ENCODE measurements around the gene LYPD1. TPM values are rescaled to one million over a fixed set of nuclear protein-coding genes. Genes with fewer than 3 reads are reported as not detected.
"Not testable (repeated sequence)": the region's sequence is repeated elsewhere in the genome, so short reads cannot be mapped to it uniquely, and the experiment has no call there.

LYPD1 gene
- polyA plus RNA-seq, 2 of the 4 experiments (the other 2 are of a cell fraction): 3.6 to 12.0 TPM

GRCh38 chr2:132703396-132703795 lies 33.4 kb upstream of the LYPD1 start (continued):
- TF ChIP-seq, protein P1, sequence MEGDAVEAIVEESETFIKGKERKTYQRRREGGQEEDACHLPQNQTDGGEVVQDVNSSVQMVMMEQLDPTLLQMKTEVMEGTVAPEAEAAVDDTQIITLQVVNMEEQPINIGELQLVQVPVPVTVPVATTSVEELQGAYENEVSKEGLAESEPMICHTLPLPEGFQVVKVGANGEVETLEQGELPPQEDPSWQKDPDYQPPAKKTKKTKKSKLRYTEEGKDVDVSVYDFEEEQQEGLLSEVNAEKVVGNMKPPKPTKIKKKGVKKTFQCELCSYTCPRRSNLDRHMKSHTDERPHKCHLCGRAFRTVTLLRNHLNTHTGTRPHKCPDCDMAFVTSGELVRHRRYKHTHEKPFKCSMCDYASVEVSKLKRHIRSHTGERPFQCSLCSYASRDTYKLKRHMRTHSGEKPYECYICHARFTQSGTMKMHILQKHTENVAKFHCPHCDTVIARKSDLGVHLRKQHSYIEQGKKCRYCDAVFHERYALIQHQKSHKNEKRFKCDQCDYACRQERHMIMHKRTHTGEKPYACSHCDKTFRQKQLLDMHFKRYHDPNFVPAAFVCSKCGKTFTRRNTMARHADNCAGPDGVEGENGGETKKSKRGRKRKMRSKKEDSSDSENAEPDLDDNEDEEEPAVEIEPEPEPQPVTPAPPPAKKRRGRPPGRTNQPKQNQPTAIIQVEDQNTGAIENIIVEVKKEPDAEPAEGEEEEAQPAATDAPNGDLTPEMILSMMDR (IDR thresholded peaks at IDR 0.05): no peak
- TF ChIP-seq RNF2 (IDR thresholded peaks at IDR 0.05; ENCODE audit: borderline replicate concordance, low read depth) (no peak), NFE2L2 (conservative IDR thresholded peaks at IDR 0.05; ENCODE audit: low read length) (no peak), TFCP2L1 (CRISPR knock-in tag; IDR thresholded peaks at IDR 0.05) (no peak)

- DNase-seq (ENCODE audit: low read depth in 1 of 2, low spot score in 1 of 2) (no peak), FAIRE-seq (no peak), ATAC-seq (no peak)
- H3K4me1 ChIP-seq: no peaks in the 10 kb centered on the region
- CTCF ChIA-PET: no interaction called here
- H3K4me3 ChIP-seq: no peak overlapping the region
- POLR2A ChIA-PET: no interaction called here
- H3K9me3 ChIP-seq: no peaks in the 10 kb centered on the region
- no peak for TF ChIP-seq ZSCAN20 (CRISPR knock-in tag; IDR thresholded peaks at IDR 0.05)
- TF ChIP-seq, protein P2, sequence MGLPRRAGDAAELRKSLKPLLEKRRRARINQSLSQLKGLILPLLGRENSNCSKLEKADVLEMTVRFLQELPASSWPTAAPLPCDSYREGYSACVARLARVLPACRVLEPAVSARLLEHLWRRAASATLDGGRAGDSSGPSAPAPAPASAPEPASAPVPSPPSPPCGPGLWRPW (IDR thresholded peaks at IDR 0.05): no peak
- TF ChIP-seq ESRRA (IDR thresholded peaks at IDR 0.05; ENCODE audit: borderline replicate concordance, low read length): no peak
- TF ChIP-seq KDM5A (IDR thresholded peaks at IDR 0.05): no peak
- no peak for TF ChIP-seq HOXB13 (CRISPR knock-in tag; IDR thresholded peaks at IDR 0.05; ENCODE audit: low read depth)
- no peak for TF ChIP-seq POLR2AphosphoS2 (conservative IDR thresholded peaks at IDR 0.05; ENCODE audit: low read length)
- TF ChIP-seq, protein P3, sequence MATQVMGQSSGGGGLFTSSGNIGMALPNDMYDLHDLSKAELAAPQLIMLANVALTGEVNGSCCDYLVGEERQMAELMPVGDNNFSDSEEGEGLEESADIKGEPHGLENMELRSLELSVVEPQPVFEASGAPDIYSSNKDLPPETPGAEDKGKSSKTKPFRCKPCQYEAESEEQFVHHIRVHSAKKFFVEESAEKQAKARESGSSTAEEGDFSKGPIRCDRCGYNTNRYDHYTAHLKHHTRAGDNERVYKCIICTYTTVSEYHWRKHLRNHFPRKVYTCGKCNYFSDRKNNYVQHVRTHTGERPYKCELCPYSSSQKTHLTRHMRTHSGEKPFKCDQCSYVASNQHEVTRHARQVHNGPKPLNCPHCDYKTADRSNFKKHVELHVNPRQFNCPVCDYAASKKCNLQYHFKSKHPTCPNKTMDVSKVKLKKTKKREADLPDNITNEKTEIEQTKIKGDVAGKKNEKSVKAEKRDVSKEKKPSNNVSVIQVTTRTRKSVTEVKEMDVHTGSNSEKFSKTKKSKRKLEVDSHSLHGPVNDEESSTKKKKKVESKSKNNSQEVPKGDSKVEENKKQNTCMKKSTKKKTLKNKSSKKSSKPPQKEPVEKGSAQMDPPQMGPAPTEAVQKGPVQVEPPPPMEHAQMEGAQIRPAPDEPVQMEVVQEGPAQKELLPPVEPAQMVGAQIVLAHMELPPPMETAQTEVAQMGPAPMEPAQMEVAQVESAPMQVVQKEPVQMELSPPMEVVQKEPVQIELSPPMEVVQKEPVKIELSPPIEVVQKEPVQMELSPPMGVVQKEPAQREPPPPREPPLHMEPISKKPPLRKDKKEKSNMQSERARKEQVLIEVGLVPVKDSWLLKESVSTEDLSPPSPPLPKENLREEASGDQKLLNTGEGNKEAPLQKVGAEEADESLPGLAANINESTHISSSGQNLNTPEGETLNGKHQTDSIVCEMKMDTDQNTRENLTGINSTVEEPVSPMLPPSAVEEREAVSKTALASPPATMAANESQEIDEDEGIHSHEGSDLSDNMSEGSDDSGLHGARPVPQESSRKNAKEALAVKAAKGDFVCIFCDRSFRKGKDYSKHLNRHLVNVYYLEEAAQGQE (IDR thresholded peaks at IDR 0.05): no peak
- TF ChIP-seq CHD2 (IDR thresholded peaks at IDR 0.05; ENCODE audit: low read length, partially characterized antibody): no peak
- no peak for TF ChIP-seq JUN (IDR thresholded peaks at IDR 0.05)
- no peak for TF ChIP-seq NR3C1 (IDR thresholded peaks at IDR 0.05)
- no peak for TF ChIP-seq PHF8 (IDR thresholded peaks at IDR 0.05; ENCODE audit: borderline replicate concordance, low read depth)
- no peak for TF ChIP-seq EP300 (IDR thresholded peaks at IDR 0.05)
- H3K4me2 ChIP-seq: no peak overlapping the region
- H3K27ac ChIP-seq: no peak overlapping the region
- 39% methylated on average over 2 of the region's 2 CpGs for WGBS (ENCODE audit: missing lambda C conversion rate)
These were observed 31.8 kb upstream of the LYPD1 start for GRCh38 chr2:132701810-132702209.

- H3K4me2 ChIP-seq; DNase-seq (ENCODE audit: low read depth in 1 of 2, low spot score in 1 of 2); ATAC-seq; H3K27ac ChIP-seq; FAIRE-seq; H3K9me3 ChIP-seq; POLR2A ChIA-PET; H3K4me1 ChIP-seq; H3K4me3 ChIP-seq: not testable (repeated sequence)
- 75% methylated on average over 2 of the region's 2 CpGs for WGBS (ENCODE audit: missing lambda C conversion rate)
- CTCF ChIA-PET: interaction anchor here (1.6 kb wide), 1 partner anchor 21 kb away, joined by 4 read pairs; no protein-coding TSS in a partner anchor
These were observed 29.8 kb upstream of the LYPD1 start for GRCh38 chr2:132699802-132700201.

- ATAC-seq; H3K9me3 ChIP-seq; DNase-seq (ENCODE audit: low read depth in 1 of 2, low spot score in 1 of 2); FAIRE-seq; H3K4me2 ChIP-seq; H3K27ac ChIP-seq; H3K4me3 ChIP-seq; POLR2A ChIA-PET; H3K4me1 ChIP-seq: not testable (repeated sequence)
- CTCF ChIA-PET: interaction anchor here (1.6 kb wide), 1 partner anchor 20 kb away, joined by 4 read pairs; no protein-coding TSS in a partner anchor
- WGBS (ENCODE audit: missing lambda C conversion rate): 53% methylated on average over 3 of the region's 3 CpGs
These were observed 28.3 kb upstream of the LYPD1 start for GRCh38 chr2:132698347-132698746.

Measured in A549 (cell line).